ENCODE results near the gene BABAM2.

The BABAM2 gene

DNA sequence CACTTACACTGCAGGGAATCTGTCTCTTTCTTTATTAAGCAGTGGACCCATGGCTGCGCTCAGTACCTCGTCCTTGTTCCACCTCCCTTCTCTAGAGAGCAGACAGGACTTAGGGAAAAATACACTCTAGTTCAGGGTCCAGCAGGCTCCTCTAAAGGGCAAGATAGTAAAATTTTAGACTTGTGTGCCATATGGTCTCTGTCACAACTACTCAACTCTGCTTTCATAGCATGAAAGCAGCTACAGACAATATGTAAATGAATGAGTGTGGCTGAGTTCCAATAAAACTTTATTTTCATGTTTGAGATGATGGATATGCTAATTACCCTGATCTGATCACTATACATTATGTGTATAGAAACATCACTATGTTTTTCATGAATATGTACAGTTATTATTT lies 163.1 kb downstream of the BABAM2 start:
- TF ChIP-seq, protein P1, sequence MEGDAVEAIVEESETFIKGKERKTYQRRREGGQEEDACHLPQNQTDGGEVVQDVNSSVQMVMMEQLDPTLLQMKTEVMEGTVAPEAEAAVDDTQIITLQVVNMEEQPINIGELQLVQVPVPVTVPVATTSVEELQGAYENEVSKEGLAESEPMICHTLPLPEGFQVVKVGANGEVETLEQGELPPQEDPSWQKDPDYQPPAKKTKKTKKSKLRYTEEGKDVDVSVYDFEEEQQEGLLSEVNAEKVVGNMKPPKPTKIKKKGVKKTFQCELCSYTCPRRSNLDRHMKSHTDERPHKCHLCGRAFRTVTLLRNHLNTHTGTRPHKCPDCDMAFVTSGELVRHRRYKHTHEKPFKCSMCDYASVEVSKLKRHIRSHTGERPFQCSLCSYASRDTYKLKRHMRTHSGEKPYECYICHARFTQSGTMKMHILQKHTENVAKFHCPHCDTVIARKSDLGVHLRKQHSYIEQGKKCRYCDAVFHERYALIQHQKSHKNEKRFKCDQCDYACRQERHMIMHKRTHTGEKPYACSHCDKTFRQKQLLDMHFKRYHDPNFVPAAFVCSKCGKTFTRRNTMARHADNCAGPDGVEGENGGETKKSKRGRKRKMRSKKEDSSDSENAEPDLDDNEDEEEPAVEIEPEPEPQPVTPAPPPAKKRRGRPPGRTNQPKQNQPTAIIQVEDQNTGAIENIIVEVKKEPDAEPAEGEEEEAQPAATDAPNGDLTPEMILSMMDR (IDR thresholded peaks at IDR 0.05; ENCODE audit: insufficient read depth, missing control alignments) = no peak
- FAIRE-seq (no peak), DNase-seq (ENCODE audit: insufficient read length, low spot score) (no peak)

DNA sequence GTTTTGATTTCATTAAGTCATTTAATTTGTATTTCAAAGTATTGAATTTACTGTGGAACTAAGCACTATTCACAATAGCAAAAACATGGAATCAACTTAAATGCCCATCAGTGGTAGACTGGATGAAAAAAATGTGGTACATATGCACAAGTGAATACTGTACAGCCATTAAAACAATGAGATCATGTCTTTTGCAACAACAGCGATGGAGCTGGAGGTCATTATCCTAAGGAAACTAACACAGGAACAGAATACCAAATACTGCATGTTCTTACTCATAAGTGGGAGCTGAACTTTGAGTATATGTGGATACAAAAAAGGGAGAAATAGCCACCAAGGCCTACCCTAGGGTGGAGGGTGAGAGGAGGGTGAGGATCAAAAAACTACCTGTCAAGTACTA lies 164.4 kb downstream of the BABAM2 start:
- FAIRE-seq (no peak), DNase-seq (ENCODE audit: insufficient read length, low spot score) (no peak)

DNA sequence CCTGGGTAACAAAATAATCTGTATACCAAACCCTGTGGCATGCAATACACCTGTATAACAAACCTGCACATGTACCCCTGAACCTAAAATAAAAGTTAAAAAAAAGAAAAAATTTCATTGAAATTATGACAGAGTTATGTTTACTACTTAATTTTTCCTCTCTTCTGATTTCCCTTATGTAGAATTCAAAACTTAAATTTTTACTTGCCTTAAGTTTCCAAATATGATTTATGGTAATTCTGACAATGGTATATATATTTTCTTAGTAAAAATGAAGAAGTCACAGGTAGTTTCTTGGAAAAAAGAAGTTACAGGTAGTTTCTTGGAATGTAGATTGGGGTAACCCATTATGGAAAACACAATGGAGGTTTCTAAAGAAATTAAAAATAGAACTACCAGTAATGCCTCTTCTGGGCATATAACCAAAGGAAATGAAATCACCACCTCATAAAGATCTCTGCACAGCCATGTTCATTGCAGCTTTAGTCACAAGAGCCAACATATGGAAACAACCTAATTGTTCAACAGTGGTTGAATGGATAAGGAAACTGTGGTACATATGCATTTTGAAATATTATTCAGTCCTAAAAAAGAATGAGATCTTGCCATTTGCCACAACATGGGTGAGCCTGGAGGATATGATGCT lies 164.9 kb downstream of the BABAM2 start:
- DNase-seq (ENCODE audit: insufficient read length, low spot score) (no peak), FAIRE-seq (no peak)

More for the DNA sequence above, 164.4 kb downstream of the BABAM2 start:
- TF ChIP-seq, protein P1 (IDR thresholded peaks at IDR 0.05; ENCODE audit: insufficient read depth, missing control alignments) = no peak

DNA sequence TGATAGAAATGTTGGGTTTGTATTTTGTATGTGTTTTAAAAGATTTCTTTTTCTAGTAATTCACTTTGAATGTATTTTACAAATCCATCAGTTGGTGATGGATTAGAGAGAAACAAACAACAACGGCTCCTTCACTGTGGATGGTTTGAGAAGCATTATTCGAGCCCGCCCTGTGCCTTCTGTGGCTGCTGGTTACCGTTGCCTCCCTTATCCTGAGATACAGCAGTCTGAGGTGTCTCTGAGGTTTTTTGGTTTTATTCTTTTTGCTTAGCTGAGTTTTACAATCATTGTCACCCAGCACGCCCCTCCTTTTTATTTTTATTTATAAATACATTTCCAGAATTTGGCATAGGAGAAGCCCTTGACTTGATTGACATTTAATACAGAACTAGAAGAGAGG lies 168.3 kb downstream of the BABAM2 start:
- FAIRE-seq (no peak), DNase-seq (ENCODE audit: insufficient read length, low spot score) (no peak)
- TF ChIP-seq, protein P1 (IDR thresholded peaks at IDR 0.05; ENCODE audit: insufficient read depth, missing control alignments) = no peak

More for the DNA sequence above, 164.9 kb downstream of the BABAM2 start:
- TF ChIP-seq, protein P1 (IDR thresholded peaks at IDR 0.05; ENCODE audit: insufficient read depth, missing control alignments) = no peak

DNA sequence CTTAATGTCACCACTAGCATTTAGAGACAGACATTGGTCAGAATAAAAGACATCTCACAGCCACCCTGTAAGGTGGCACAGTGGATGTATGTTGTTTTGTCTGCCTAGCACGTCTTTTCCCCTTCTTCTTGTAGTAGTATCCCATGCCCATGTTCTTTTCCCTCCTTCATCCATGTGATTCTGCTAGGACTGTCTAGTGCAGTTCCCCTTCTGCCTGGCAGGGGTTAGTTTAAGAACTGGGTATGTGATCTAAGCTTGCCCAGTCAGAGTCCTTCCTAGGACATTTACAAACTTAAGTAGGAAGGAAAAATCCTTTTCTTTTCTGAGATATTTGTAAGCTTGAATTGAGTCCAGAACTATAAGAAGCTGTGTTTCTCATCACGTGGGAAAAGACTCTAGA lies 172.3 kb downstream of the BABAM2 start:
- FAIRE-seq (no peak), DNase-seq (ENCODE audit: insufficient read length, low spot score) (no peak)
- TF ChIP-seq, protein P1 (IDR thresholded peaks at IDR 0.05; ENCODE audit: insufficient read depth, missing control alignments) = no peak

DNA sequence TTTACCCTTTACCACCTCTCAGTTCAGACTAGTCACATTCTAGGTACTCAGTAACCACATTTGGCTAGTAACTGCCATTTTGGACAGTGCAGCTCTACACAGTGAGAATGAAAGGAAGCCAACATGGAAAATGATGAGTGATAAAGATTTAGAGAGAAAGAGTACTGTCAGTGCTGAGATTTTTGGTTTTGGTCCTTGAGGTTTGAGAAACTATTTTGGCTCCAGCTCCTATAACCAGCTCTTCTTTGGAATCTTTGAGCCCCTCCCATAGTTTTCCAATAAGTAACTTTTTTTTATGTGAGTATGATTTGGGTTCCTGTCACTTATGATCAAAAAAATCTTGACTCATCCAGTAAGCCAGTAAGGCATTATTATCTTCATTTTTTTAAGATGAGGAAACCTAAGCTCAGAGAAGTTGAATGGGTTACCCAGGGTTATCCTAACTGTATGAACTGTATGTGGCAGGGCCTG lies 173.0 kb downstream of the BABAM2 start:
- DNase-seq (ENCODE audit: insufficient read length, low spot score) (no peak), FAIRE-seq (no peak)
- TF ChIP-seq, protein P1 (IDR thresholded peaks at IDR 0.05; ENCODE audit: insufficient read depth, missing control alignments) = no peak

DNA sequence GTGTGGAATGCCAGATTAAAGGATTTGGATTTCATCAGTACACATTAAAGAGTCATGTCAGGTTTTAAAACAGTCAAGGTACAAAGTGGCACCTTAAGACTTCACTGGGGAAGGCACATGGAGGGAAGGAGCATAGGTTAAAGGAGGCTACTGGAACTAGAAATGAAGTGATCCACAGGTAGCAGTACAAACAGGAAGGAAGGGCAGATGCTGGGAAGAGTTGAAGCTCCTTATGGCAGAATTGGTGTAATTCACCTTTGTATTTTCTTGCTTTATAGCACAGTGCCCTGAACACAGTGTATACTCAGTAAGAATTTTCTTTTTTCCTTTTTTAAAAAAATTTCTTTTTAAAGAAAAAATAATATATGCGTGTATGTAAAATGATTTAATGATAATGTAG lies 177.1 kb downstream of the BABAM2 start:
- FAIRE-seq (no peak), DNase-seq (ENCODE audit: insufficient read length, low spot score) (no peak)
- TF ChIP-seq, protein P1 (IDR thresholded peaks at IDR 0.05; ENCODE audit: insufficient read depth, missing control alignments) = no peak
